Fibroblast of lung (primary cell): ENCODE data around the gene ASNS.

ENCODE experiments used
- CTCF ChIP-seq, 2 donors: IDR thresholded peaks in 1 of 2; conservative IDR thresholded peaks in 1 of 2; 1 replicate in 1 of 2; 2 replicates in 1 of 2; pipeline ENCODE4 v1.5.1; 2011 to 2012; ENCODE audit warnings: low read length in 2 of 2, control low read depth in 1 of 2, inconsistent platforms in 1 of 2, low read depth in 1 of 2, mild to moderate bottlenecking in 1 of 2
- EZH2 ChIP-seq: IDR thresholded peaks from 2 replicates; pipeline ENCODE4 v1.5.1; 2012; ENCODE audit warnings: low read length, control low read depth, mild to moderate bottlenecking; ENCODE audit errors: missing control alignments

GRCh38 chr7:97819161-97819560, 53.0 kb downstream of the ASNS start:
- TF ChIP-seq CTCF (conservative IDR thresholded peaks at IDR 0.05 in 1 of 2, IDR thresholded peaks at IDR 0.05 in 1 of 2; ENCODE audit: low read depth in 1 of 2, low read length in 2 of 2) = no peak
- TF ChIP-seq EZH2 = no peak
